Measurements from ENCODE around the gene ATP2C1.
"Not testable (repeated sequence)": the region's sequence is repeated elsewhere in the genome, so short reads cannot be mapped to it uniquely, and the experiment has no call there.

The ATP2C1 gene

GRCh38 chr3:130853581-130853980 is 40.3 kb upstream of the ATP2C1 start:
- peak overlapping the region in 10 of 11 experiments; percentile 21 to 93 (median 58); a peak in 15 of 22 replicates for H3K4me2 ChIP-seq

GRCh38 chr3:130854208-130854864 is 39.5 kb upstream of the ATP2C1 start:
- Histone ChIP-seq H3K9ac (no peak overlapping the region), H3K27me3 (no peaks in the 10 kb centered on the region), H3K4me1 (peaks cover 32 to 71% (median 43%) of the 10 kb centered on the region in 10 experiments), H4K20me1 (no peaks in the 10 kb centered on the region; a peak in 1 of 22 replicates), H3K27ac (no peak overlapping the region), H3K4me3 (no peak overlapping the region), H3K36me3 (no peaks in the 10 kb centered on the region), H3K4me2 (peak overlapping the region in 2 of 11 experiments; percentile 25 to 87; a peak in 3 of 22 replicates), H3K9me3 (replicated peaks in 1 of 11) (no peaks in the 10 kb centered on the region)
- no peak for TF ChIP-seq Cebpa-rat (IDR thresholded peaks at IDR 0.05)

More at GRCh38 chr3:130853581-130853980, 40.3 kb upstream of the ATP2C1 start:
- H3K36me3 ChIP-seq = no peaks in the 10 kb centered on the region
- peaks cover 39 to 74% (median 50%) of the 10 kb centered on the region in 10 experiments for H3K4me1 ChIP-seq
- no peak overlapping the region for H3K9ac ChIP-seq
- no peaks in the 10 kb centered on the region for H3K9me3 ChIP-seq (replicated peaks in 1 of 11)
- H3K27ac ChIP-seq = no peak overlapping the region; a peak in 1 of 22 replicates
- H3K4me3 ChIP-seq = no peak overlapping the region
- no peaks in the 10 kb centered on the region; a peak in 1 of 22 replicates for H4K20me1 ChIP-seq
- no peaks in the 10 kb centered on the region for H3K27me3 ChIP-seq
- TF ChIP-seq Cebpa-rat (IDR thresholded peaks at IDR 0.05) = no peak

- Histone ChIP-seq H3K4me3 (no peak overlapping the region), H3K27ac (peak overlapping the region in 4 of 11 experiments; percentile 65 to 81 (median 70); a peak in 7 of 22 replicates), H3K36me3 (no peaks in the 10 kb centered on the region), H3K9me3 (replicated peaks in 1 of 11) (no peaks in the 10 kb centered on the region), H3K4me1 (peaks cover under 1 to 45% (median 14%) of the 10 kb centered on the region in 10 experiments; a peak in 14 of 20 replicates), H3K4me2 (peak overlapping the region in 7 of 11 experiments; percentile 4 to 85 (median 55); a peak in 11 of 22 replicates), H4K20me1 (no peaks in the 10 kb centered on the region; a peak in 1 of 22 replicates), H3K9ac (peak overlapping the region in 3 of 11 experiments; percentile 8 to 59 (median 50); a peak in 3 of 22 replicates), H3K27me3 (no peaks in the 10 kb centered on the region)
- no peak for TF ChIP-seq Cebpa-rat (IDR thresholded peaks at IDR 0.05)
Measured at GRCh38 chr3:130857336-130858026, 36.4 kb upstream of the ATP2C1 start.

- Histone ChIP-seq H3K9me3 (replicated peaks in 1 of 11) (peaks cover 27 to 37% (median 30%) of the 10 kb centered on the region in 11 experiments; a peak in 21 of 22 replicates), H3K4me1 (peaks cover 0 to 20% (median 9%) of the 10 kb centered on the region in 10 experiments; a peak in 11 of 20 replicates)
- not testable (repeated sequence) for H3K27me3 ChIP-seq, H3K4me2 ChIP-seq, H3K9ac ChIP-seq, H3K27ac ChIP-seq, H3K4me3 ChIP-seq, H3K36me3 ChIP-seq, H4K20me1 ChIP-seq
Measured at GRCh38 chr3:130862130-130862529, 31.8 kb upstream of the ATP2C1 start.

- Histone ChIP-seq H3K27me3 (no peaks in the 10 kb centered on the region), H3K4me2 (no peak overlapping the region), H3K4me1 (no peaks in the 10 kb centered on the region), H3K27ac (no peak overlapping the region), H3K4me3 (no peak overlapping the region), H3K9ac (no peak overlapping the region), H3K9me3 (replicated peaks in 1 of 11) (peaks cover 31 to 49% (median 40%) of the 10 kb centered on the region in 11 experiments; a peak in 21 of 22 replicates), H4K20me1 (no peaks in the 10 kb centered on the region), H3K36me3 (peaks cover 0 to 6% (median 0%) of the 10 kb centered on the region in 11 experiments; a peak in 3 of 22 replicates)
- TF ChIP-seq Cebpa-rat (IDR thresholded peaks at IDR 0.05) = no peak
Measured at GRCh38 chr3:130865489-130865888, 28.4 kb upstream of the ATP2C1 start.

GRCh38 chr3:130866327-130866726 is 27.6 kb upstream of the ATP2C1 start:
- Histone ChIP-seq H3K27me3 (no peaks in the 10 kb centered on the region), H3K4me3 (no peak overlapping the region), H3K4me1 (no peaks in the 10 kb centered on the region), H3K9ac (no peak overlapping the region), H3K27ac (no peak overlapping the region), H3K9me3 (replicated peaks in 1 of 11) (peaks cover 31 to 49% (median 40%) of the 10 kb centered on the region in 11 experiments; a peak in 21 of 22 replicates), H4K20me1 (no peaks in the 10 kb centered on the region), H3K4me2 (no peak overlapping the region), H3K36me3 (peaks cover 0 to 6% (median 0%) of the 10 kb centered on the region in 11 experiments; a peak in 3 of 22 replicates)
- TF ChIP-seq Cebpa-rat (IDR thresholded peaks at IDR 0.05) = no peak

GRCh38 chr3:130870423-130870822 is 23.5 kb upstream of the ATP2C1 start:
- no peak for TF ChIP-seq Cebpa-rat (IDR thresholded peaks at IDR 0.05)
- Histone ChIP-seq H3K27me3 (no peaks in the 10 kb centered on the region), H3K27ac (no peak overlapping the region), H3K4me1 (no peaks in the 10 kb centered on the region), H3K4me3 (no peak overlapping the region), H3K4me2 (no peak overlapping the region), H4K20me1 (no peaks in the 10 kb centered on the region), H3K9me3 (replicated peaks in 1 of 11) (peaks cover 17 to 32% (median 25%) of the 10 kb centered on the region in 11 experiments; a peak in 21 of 22 replicates), H3K36me3 (peaks cover 0 to 6% (median 0%) of the 10 kb centered on the region in 11 experiments; a peak in 1 of 22 replicates), H3K9ac (no peak overlapping the region)

GRCh38 chr3:130876594-130876993 is 17.3 kb upstream of the ATP2C1 start:
- peaks cover 0 to 5% (median 0%) of the 10 kb centered on the region in 11 experiments; a peak in 3 of 22 replicates for H3K36me3 ChIP-seq
- no peak overlapping the region for H3K4me3 ChIP-seq
- no peak overlapping the region for H3K9ac ChIP-seq
- H3K4me1 ChIP-seq = no peaks in the 10 kb centered on the region
- TF ChIP-seq Cebpa-rat (IDR thresholded peaks at IDR 0.05) = no peak
- H3K4me2 ChIP-seq = no peak overlapping the region
- H4K20me1 ChIP-seq = no peaks in the 10 kb centered on the region; a peak in 1 of 22 replicates
- no peaks in the 10 kb centered on the region for H3K27me3 ChIP-seq
- peaks cover 32 to 41% (median 35%) of the 10 kb centered on the region in 11 experiments for H3K9me3 ChIP-seq (replicated peaks in 1 of 11)
- no peak overlapping the region for H3K27ac ChIP-seq

GRCh38 chr3:130878464-130878863 is 15.4 kb upstream of the ATP2C1 start:
- H3K9me3 ChIP-seq (replicated peaks in 1 of 11) = peaks cover 33 to 41% (median 36%) of the 10 kb centered on the region in 11 experiments
- H3K36me3 ChIP-seq = peaks cover 0 to 5% (median 0%) of the 10 kb centered on the region in 11 experiments; a peak in 3 of 22 replicates
- no peak overlapping the region for H3K27ac ChIP-seq
- no peak for TF ChIP-seq Cebpa-rat (IDR thresholded peaks at IDR 0.05)
- no peaks in the 10 kb centered on the region; a peak in 1 of 22 replicates for H4K20me1 ChIP-seq
- no peaks in the 10 kb centered on the region for H3K4me1 ChIP-seq
- no peaks in the 10 kb centered on the region for H3K27me3 ChIP-seq
- H3K4me3 ChIP-seq = no peak overlapping the region
- H3K9ac ChIP-seq = no peak overlapping the region
- no peak overlapping the region for H3K4me2 ChIP-seq

Data from BLaER1 treated with 17β-estradiol and CSF1 and Interleukin-3, amounts not matched to agents 10 nM and 100 nM (cell line).